Measurements from ENCODE around the gene SBF2. TPM values are rescaled to one million over a fixed set of nuclear protein-coding genes. Genes with fewer than 3 reads are reported as not detected.
A peak's percentile ranks its signal among the peaks of the same experiment; 100 is the strongest.

SBF2 gene
- total RNA-seq, 1 donor from 2014 or later, result 12.0 TPM

- DNase-seq (no peak), ATAC-seq (ENCODE audit: low read depth) (no peak)
- CTCF ChIA-PET, result interaction anchor here (1.0 to 1.9 kb wide), 5 partner anchors 101 to 464 kb away, joined by 3 to 6 read pairs (median 5); no protein-coding TSS in a partner anchor
- Mint-ChIP-seq H3K36me3 (ENCODE audit: low read depth) (no peaks in the 10 kb centered on the region), H3K9me3 (no peaks in the 10 kb centered on the region), H3K4me3 (no peak overlapping the region), H3K27ac (no peak overlapping the region), H3K27me3 (no peaks in the 10 kb centered on the region), H3K4me1 (peaks cover 32% of the 10 kb centered on the region)
- POLR2A ChIA-PET, result interaction anchor here (0.9 to 3.3 kb wide), 2 partner anchors 101 to 458 kb away, joined by 8 to 10 read pairs; no protein-coding TSS in a partner anchor
- intact Hi-C loops (cut with micrococcal nuclease), result loop anchor here (5.0 to 10.0 kb wide), 2 partner anchors 345 to 448 kb away; partner anchors contain the start of gene ADM
- TF ChIP-seq CTCF (IDR thresholded peaks at IDR 0.05), result no peak
Observed at GRCh38 chr11:9859554-9860305, 434.3 kb downstream of the SBF2 start.

- ATAC-seq (ENCODE audit: low read depth) (no peak), DNase-seq (no peak)
- H3K9me3 Mint-ChIP-seq, result no peaks in the 10 kb centered on the region
- no peaks in the 10 kb centered on the region for H3K36me3 Mint-ChIP-seq (ENCODE audit: low read depth)
- no peak overlapping the region for H3K4me3 Mint-ChIP-seq
- H3K4me1 Mint-ChIP-seq, result peaks cover 37% of the 10 kb centered on the region
- no peak for TF ChIP-seq CTCF (IDR thresholded peaks at IDR 0.05)
- H3K27ac Mint-ChIP-seq, result peak overlapping the region; percentile 75
- H3K27me3 Mint-ChIP-seq, result no peaks in the 10 kb centered on the region
- CTCF ChIA-PET, result interaction anchor here (1.1 to 1.5 kb wide), 4 partner anchors 100 to 218 kb away, joined by 3 to 6 read pairs (median 5); no protein-coding TSS in a partner anchor
- intact Hi-C loops (cut with micrococcal nuclease), result no loop called here
- POLR2A ChIA-PET, result interaction anchor here (0.6 to 3.3 kb wide), 2 partner anchors 100 to 449 kb away, joined by 5 to 10 read pairs; no protein-coding TSS in a partner anchor
Observed at GRCh38 chr11:9858822-9859221, 435.2 kb downstream of the SBF2 start.

- ATAC-seq (ENCODE audit: low read depth) (no peak), DNase-seq (no peak)
- H3K27me3 Mint-ChIP-seq, result no peaks in the 10 kb centered on the region
- H3K4me1 Mint-ChIP-seq, result peaks cover 43% of the 10 kb centered on the region
- H3K9me3 Mint-ChIP-seq, result no peaks in the 10 kb centered on the region
- H3K4me3 Mint-ChIP-seq, result no peak overlapping the region
- H3K36me3 Mint-ChIP-seq (ENCODE audit: low read depth), result no peaks in the 10 kb centered on the region
- peak overlapping the region; percentile 75 for H3K27ac Mint-ChIP-seq
- intact Hi-C loops (cut with micrococcal nuclease), result no loop called here
- ChIA-PET POLR2A (interaction anchor here (3.3 kb wide), 1 partner anchor 99 kb away, joined by 10 read pairs; no protein-coding TSS in a partner anchor), CTCF (interaction anchor here (0.6 to 1.4 kb wide), 3 partner anchors 99 to 449 kb away, joined by 3 to 6 read pairs (median 3); no protein-coding TSS in a partner anchor)
- TF ChIP-seq CTCF (IDR thresholded peaks at IDR 0.05), result no peak
Observed at GRCh38 chr11:9858218-9858617, 435.8 kb downstream of the SBF2 start.

- Mint-ChIP-seq H3K4me1 (peaks cover 38% of the 10 kb centered on the region), H3K9me3 (no peaks in the 10 kb centered on the region), H3K27me3 (no peaks in the 10 kb centered on the region), H3K36me3 (ENCODE audit: low read depth) (no peaks in the 10 kb centered on the region), H3K27ac (no peak overlapping the region), H3K4me3 (no peak overlapping the region)
- DNase-seq (no peak), ATAC-seq (ENCODE audit: low read depth) (peak; percentile 89)
- POLR2A ChIA-PET, result interaction anchor here (0.5 to 1.0 kb wide), 2 partner anchors 96 to 605 kb away, joined by 5 to 6 read pairs; no protein-coding TSS in a partner anchor
- no peak for TF ChIP-seq CTCF (IDR thresholded peaks at IDR 0.05)
- intact Hi-C loops (cut with micrococcal nuclease), result no loop called here
- CTCF ChIA-PET, result interaction anchor here (0.6 kb wide), 1 partner anchor 448 kb away, joined by 3 read pairs; no protein-coding TSS in a partner anchor
Observed at GRCh38 chr11:9855579-9856287, 438.3 kb downstream of the SBF2 start.
